Measurements from ENCODE around the gene RELN. TPM values are rescaled to one million over a fixed set of nuclear protein-coding genes. Genes with fewer than 3 reads are reported as not detected.

The RELN gene
- total and polyA plus RNA-seq, 9 of the 15 experiments (the other 6 are each of a cell fraction or from before 2014, with no cell fraction given) = 12.9 to 43.2 (median 18.1) TPM

DNA sequence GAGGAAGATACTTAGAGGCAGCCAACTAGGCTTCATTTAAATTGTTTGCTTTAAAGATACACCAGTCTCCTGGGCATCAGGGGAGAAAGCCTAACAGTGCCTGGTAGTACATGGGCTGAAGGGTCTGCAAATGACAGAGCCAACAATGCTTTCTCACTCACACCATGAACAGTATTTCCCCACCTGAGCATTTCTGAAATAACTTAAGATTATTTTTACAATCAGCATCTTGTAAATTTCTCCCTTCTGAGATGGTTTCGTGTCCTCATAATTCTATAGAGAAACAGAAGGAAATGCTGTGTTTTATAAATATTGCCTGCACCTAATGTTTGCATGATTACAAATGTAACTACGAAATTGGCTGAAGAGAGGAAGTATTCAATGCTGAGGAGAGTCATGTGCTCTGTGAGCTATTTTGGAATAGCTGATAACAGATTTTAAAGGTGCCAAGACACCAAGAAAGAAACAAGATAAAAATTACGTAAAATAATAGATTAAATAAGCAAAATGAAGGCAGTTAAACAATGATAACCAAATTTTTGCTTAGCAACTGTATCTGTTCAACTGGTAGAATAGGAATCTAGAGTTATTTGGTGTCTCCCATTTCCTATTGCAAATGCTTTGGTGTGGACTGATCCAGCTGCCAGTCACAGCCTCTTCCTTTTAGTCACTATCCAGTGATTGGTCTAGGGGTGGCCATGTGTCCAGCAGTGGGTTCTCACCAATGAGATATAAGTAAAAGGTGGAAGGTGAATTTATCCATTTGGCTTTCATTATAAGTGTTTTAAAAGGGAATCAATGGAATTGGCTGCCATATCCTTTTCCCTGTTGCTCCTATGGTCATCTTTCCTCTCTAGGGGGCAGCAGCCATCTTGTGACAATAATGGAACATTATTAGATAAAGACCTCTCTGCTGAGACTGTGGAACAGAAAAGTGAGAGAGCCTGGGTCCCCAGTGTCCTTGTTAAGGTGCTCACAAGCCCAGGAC lies 375.5 kb downstream of the RELN start (continued):
- TF ChIP-seq, protein P1, sequence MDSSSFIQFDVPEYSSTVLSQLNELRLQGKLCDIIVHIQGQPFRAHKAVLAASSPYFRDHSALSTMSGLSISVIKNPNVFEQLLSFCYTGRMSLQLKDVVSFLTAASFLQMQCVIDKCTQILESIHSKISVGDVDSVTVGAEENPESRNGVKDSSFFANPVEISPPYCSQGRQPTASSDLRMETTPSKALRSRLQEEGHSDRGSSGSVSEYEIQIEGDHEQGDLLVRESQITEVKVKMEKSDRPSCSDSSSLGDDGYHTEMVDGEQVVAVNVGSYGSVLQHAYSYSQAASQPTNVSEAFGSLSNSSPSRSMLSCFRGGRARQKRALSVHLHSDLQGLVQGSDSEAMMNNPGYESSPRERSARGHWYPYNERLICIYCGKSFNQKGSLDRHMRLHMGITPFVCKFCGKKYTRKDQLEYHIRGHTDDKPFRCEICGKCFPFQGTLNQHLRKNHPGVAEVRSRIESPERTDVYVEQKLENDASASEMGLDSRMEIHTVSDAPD (CRISPR knock-in tag; IDR thresholded peaks at IDR 0.05) = no peak
- TF ChIP-seq ATF4 (CRISPR knock-in tag; IDR thresholded peaks at IDR 0.05) = no peak
- no peak for TF ChIP-seq PML (IDR thresholded peaks at IDR 0.05; ENCODE audit: low read length)
- TF ChIP-seq ZNF699 (CRISPR knock-in tag; IDR thresholded peaks at IDR 0.05; ENCODE audit: insufficient replicate concordance) = no peak
- TF ChIP-seq ATF1 (CRISPR knock-in tag; IDR thresholded peaks at IDR 0.05) = no peak
- TF ChIP-seq ATF1 (tag; IDR thresholded peaks at IDR 0.05) = peak; percentile 44; the same call in 1 of the 2 replicates
- no peak for TF ChIP-seq ZNF57 (CRISPR knock-in tag; IDR thresholded peaks at IDR 0.05)
- TF ChIP-seq, protein P2, sequence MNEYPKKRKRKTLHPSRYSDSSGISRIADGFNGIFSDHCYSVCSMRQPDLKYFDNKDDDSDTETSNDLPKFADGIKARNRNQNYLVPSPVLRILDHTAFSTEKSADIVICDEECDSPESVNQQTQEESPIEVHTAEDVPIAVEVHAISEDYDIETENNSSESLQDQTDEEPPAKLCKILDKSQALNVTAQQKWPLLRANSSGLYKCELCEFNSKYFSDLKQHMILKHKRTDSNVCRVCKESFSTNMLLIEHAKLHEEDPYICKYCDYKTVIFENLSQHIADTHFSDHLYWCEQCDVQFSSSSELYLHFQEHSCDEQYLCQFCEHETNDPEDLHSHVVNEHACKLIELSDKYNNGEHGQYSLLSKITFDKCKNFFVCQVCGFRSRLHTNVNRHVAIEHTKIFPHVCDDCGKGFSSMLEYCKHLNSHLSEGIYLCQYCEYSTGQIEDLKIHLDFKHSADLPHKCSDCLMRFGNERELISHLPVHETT (CRISPR knock-in tag; conservative IDR thresholded peaks at IDR 0.05 in 1 of 2, IDR thresholded peaks at IDR 0.05 in 1 of 2) = no peak; a peak in 1 of 4 replicates
- TF ChIP-seq HDAC6 (IDR thresholded peaks at IDR 0.05; ENCODE audit: low read depth, low read length) = no peak
- TF ChIP-seq, protein P3, sequence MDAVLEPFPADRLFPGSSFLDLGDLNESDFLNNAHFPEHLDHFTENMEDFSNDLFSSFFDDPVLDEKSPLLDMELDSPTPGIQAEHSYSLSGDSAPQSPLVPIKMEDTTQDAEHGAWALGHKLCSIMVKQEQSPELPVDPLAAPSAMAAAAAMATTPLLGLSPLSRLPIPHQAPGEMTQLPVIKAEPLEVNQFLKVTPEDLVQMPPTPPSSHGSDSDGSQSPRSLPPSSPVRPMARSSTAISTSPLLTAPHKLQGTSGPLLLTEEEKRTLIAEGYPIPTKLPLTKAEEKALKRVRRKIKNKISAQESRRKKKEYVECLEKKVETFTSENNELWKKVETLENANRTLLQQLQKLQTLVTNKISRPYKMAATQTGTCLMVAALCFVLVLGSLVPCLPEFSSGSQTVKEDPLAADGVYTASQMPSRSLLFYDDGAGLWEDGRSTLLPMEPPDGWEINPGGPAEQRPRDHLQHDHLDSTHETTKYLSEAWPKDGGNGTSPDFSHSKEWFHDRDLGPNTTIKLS (IDR thresholded peaks at IDR 0.05; ENCODE audit: borderline replicate concordance, low read depth) = no peak
- TF ChIP-seq HNRNPL (IDR thresholded peaks at IDR 0.05; ENCODE audit: low read depth, low read length) = no peak
- 0 out of 2 replicates have a peak, but pooled peaks have one; percentile 20 for TF ChIP-seq NFXL1 (CRISPR knock-in tag; IDR thresholded peaks at IDR 0.05)
- no peak; the same call in 1 of the 2 replicates for TF ChIP-seq E2F1 (CRISPR knock-in tag; IDR thresholded peaks at IDR 0.05)
- no peak for TF ChIP-seq ZNF436 (CRISPR knock-in tag; IDR thresholded peaks at IDR 0.05)
- no peak for TF ChIP-seq ZNF324 (CRISPR knock-in tag; IDR thresholded peaks at IDR 0.05)
- TF ChIP-seq COPS2 (conservative IDR thresholded peaks at IDR 0.05) = no peak
